Activated CD4-positive, alpha-beta T cell treated with anti-CD3 and anti-CD28 coated beads, Interleukin-2, amount 50 U/mL, for 24 hours (primary cell): Measurements from ENCODE around the gene GOLGA8K.
"Not testable (repeated sequence)": the region's sequence is repeated elsewhere in the genome, so short reads cannot be mapped to it uniquely, and the experiment has no call there.

Source experiments
- DNase-seq, 2 donors: peaks; one replicate each; pipeline ENCODE4 v3.0.0-alpha.2; 2020; ENCODE audit warnings: low read depth in 1 of 2, low spot score in 1 of 2

The GOLGA8K gene

GRCh38 chr15:32356909-32357308, 46.2 kb downstream of the GOLGA8K start:
- not testable (repeated sequence) for DNase-seq

GRCh38 chr15:32352748-32353147, 50.3 kb downstream of the GOLGA8K start:
- not testable (repeated sequence) for DNase-seq

- DNase-seq = not testable (repeated sequence)
Observed at GRCh38 chr15:32350563-32351220, 52.4 kb downstream of the GOLGA8K start.

GRCh38 chr15:32347037-32347436, 56.1 kb downstream of the GOLGA8K start:
- DNase-seq = not testable (repeated sequence)

- not testable (repeated sequence) for DNase-seq
Observed at GRCh38 chr15:32345978-32346547, 57.0 kb downstream of the GOLGA8K start.

GRCh38 chr15:32343921-32344320, 59.2 kb downstream of the GOLGA8K start:
- not testable (repeated sequence) for DNase-seq
